CD4-positive, alpha-beta T cell treated with Interleukin-21 for 1 hour (primary cell): ENCODE measurements around the gene ETV6.

ENCODE experiments used
- DNase-seq: peaks from one replicate; pipeline ENCODE4 v3.0.0-alpha.2; 2020

ETV6 gene

DNA sequence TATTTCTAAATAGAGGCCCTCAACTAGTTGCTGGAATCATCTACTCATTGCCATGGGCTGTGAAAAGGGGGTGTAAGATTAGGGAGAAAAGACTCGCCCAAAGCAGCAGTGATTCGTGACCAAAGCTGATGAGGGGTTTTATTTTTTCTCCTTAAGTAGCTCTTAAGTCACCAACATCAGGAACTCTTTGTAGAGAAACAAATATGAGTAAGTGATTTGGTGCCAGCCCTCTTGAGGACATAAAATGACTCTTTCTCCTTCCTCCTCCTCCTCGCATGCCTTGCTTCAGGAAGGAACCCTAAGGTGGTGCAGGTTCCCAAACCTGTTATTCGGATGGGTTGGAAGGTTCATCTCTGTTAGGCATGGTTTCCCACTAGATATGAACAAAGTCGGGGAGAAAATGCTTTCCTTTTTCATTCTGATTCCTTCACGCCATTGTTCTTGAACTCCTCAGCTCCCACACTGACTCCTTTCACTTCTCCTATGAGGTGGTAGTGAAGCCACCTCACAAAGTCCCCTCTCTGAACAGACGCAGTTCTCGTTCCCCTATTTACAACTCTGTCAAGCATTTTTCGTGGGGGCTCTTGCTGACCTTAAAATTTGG lies 113.4 kb downstream of the ETV6 start:
- DNase-seq = no peak

DNA sequence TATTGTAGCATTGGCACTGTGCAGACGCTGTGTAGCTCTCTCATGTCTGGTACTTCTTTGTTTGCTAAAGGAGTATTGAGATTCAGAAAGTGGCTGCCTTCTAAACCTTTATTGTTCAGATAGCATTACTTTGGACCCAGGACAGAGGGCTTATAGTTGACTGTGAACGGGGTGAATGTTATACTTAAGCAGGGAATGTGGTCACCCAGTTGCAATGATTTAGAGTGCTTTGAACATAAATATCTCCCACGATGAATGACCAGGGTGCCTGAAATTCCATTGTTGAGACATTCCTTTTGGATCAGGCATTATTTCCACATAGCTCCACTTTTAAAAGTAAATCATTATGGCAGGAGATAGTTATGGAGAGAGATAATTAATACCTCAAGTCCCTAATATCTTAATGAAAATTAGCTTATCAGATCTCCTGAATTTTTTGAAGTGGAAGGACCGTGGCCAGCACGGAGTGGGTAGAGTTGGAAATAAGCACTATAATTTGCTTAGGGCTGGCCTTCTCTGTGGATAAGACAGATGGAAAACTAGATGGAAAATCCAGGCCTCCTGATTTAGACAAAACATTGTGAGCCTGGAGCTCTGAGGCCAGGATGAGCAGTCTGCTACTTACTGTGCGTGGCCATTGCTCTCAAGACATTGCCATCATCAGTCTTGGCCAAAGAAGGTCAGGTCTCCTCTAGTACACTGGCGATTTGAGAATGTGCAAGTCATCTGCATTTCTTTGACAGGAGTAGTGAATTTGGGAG lies 114.5 kb downstream of the ETV6 start:
- DNase-seq = no peak

DNA sequence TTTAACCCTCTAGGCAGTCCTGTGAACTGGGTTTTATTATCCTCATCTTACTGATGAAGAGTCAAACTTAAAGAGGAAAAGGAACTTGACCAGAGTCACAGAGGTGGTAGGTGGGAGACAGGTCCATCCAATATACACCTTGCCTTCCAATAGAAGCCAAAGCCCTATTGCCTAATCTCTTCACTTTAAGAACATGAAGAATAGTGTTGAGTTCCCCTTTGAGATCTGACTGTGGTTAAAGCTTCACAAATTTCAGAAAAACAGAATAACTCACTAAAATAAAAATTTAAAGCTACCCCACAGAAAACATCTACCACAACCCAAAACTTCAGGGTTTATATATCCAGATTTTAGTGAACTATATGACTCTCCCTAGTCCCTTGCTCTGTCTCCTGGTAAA lies 115.4 kb downstream of the ETV6 start:
- no peak for DNase-seq

DNA sequence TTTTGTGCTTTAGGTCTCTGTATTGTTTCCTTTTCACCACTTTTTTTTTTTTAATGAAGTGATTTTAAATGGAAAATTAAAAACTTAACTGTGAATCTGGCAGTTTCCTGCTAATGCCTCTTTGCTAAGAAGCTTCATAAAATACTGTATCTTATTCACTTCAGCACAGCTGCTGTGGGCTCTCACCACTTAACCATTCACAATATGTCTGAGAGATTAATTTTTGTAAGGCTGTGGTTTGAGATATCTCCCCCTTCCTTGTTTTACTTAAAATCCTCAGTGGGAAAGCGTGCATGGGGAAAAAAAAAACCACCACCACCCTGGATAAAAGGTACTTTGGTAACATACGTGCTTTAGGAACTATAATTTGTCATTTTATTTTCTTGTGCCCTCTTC lies 115.9 kb downstream of the ETV6 start:
- no peak for DNase-seq

DNA sequence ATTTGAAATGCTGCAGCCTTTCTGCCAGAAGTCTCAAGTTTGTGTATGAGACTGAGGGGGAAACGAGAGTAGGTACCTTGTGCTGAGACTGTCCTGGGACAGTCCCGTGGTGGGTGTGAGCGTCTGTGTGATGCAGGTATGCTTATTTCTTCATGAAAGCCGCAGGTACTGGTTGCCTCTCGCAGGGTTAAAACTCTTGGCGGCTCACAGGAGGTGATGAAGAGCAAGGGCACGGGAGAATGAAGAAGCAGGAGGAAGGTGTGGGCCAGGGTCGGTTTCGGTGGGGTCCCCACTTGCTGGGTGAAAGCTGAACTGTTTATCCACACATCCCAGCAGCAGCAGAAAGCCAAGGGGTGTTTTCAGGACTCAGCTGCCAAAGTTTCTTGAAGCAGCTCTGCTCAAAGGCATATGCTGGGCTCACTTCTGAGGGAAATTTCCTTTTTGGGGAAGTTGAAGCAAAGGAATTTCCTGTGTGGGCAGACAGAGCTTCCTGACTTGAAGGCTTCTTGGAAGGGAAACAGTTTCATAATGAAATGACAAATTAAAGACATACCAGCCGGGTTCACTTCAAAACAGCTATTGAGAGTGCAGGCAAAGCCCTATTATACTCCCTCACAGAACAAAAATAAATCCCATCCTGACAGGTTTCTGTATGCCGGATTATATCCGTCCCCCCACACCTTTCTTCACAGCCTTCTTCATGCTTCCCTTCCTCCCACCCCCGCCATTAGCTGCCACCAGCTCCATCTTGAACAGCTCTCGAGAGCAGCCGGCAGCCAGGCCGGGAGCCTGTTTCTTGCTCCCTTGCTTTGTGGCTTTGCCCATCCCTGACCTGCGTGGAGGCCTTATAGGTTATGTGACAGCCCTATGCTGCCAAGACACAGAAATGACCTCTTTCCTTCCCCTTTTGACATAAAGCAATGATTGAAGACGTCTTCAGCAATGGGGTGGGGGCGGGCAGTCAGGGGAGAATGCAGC lies 116.6 kb downstream of the ETV6 start:
- DNase-seq = peak; percentile 36

DNA sequence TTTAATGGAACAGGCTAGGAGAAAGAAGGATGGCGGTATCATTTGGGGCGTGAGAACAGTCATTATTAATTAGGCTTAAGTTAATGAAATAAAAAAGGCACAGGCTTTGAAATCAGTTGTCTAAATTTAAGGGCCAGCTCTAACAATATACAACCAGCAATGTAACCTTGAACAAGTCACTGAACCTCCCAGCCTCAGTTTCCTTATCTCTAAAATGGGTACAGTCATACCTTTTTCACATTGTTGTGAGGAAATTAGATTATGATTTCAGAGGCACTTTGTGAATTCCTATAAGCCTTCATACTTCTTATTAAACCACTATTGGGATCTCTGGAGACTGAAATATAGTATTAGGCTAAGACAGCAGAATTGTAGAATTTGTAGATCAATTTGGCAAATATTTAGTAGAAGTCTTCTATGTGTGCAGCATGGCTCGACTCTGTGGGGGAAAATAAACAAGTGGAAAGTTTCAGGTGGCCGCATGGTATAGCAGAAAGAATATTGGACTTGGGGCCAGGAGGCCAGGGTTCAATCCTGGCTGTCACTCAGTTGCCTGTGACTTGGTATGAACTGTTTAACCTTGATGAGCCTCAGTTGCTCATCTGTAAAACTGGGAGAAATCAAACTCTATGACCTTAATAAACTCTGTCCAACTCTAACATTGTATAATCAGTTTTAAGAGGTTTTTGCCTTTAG lies 117.7 kb downstream of the ETV6 start:
- DNase-seq = no peak

DNA sequence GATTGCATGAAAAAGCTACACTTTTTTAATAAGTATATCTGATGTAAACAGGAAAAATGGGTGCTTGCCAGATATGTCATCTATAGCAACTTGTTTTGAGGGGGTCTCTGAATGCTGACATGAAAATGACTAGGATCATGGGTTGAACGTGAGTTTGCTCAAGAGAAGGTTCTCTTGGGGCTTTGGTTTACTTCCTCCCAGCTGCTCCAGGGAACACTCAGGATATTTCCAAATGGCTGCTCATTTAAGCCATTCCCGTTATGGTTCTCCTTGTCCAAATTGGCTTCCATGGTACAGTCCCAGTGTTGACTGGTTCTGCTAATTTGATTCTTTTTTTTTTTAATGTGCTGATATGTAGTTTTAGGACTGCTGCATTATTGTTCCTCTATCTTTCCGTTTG lies 118.3 kb downstream of the ETV6 start:
- no peak for DNase-seq

DNA sequence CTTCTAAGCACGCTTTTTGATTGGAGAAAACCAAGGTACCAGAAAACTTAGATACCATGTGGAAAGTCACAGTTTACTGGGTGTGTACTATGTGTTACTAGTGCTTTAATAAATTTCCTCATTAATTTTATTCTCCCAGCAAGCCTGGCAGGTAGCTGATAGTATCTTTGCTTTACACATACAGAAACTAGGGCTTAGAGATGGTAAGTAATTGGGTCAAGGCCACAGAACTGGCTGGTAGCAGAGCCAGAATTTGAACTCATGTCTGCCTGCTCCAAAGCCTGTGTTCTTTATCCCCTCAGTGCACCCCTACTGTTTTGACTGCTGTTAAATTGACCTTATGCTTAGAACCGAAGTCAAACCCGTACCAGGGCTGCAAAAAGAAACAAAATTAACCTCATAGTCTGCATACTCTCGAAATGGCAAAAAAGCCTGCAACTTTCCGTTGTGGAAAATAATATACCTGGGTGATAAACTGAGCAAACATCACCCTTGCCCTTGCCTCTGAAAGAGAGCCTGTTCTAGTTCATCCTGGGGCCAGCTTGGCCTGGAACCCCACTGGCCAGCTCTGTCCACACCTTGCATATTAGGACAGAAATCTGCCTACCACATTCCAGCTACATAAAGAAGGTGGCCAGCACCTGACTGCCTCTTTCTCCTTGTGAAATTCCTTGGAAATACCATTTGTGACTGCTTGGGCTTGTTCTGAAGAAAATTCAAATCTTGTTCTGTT lies 118.9 kb downstream of the ETV6 start:
- no peak for DNase-seq

DNA sequence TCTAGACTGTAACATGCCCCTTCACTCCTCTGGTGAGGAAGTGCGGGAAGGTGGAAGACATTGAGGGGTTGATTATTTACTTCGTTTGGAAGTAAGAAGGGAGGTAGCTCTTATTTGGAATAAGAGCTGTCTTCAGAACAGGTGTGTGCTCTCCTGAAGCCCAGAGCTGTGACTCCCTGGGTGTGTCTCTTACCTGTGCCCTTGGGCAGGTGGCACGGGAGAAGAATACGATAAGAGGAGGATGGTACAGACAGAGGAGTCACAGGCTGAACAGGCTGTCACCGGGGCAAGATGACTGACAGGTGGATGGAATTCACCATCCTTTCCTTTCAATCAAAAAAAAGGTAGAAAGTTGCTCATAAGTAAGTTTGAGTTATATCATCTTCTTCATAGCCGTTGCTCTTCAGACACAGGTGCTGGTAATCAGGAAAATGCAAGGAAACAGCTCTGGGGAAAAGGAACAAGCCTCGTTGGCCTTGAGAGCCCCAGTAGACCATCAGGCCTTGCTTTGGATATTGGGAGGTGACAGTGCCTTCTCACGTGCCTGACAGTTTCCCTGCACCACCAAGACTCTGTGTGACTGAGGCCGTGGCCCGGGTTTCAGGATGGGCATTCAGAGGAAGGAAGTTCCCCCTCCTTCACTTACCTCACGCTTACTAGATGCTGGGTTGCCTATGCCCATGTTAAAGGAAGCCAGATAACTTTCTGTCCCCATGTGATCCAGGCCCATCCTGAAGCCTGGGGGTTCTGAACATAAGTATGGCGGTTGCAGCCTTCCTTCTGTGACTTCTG lies 120.4 kb downstream of the ETV6 start:
- peak; percentile 28 for DNase-seq

DNA sequence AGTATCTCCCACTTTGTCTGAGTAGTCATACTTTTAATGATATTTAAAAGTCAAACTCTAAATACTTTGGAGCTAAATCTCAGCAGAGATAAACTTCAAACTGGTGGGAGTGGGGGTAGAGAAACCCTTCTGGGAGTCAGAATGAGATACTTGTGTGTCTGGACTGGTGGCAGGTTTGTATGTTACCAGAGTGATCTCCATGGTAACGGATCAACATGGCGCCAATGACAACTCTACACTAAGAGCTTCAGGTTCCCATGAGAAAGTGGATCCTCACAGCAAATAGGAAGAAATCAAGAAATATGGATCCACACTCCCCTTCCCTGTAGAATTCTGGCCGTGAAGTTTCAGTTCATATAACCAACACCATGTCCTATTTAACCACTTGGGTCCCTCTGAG lies 121.9 kb downstream of the ETV6 start:
- DNase-seq = peak; percentile 21

DNA sequence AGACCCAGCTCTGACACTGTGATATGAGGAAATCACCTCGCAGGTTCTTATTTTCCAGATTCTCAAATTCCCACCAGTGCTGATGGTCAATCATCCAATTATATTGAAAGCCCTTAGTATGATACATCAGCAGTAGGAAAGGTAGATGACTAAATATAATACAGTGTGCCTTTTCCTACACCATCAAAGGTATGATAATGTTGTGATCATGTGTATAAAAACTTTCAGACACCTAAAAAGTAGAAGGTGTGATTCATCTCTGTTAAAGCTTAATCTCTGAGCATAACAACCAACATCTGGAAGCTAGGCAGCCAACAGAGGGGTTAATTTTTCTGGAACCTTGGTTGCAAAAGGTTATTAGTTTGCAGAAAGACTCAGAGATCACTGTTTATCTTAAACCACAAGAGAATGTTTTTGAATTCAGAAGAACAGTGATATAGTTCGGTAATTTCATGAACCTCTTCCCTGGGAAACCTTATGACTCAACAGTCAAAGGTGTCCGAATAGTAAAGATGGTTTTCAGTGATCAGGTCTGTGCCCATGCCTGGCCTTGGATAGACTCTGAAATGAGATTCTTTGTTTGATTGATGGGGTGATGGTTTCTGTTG lies 122.5 kb downstream of the ETV6 start:
- DNase-seq = no peak

DNA sequence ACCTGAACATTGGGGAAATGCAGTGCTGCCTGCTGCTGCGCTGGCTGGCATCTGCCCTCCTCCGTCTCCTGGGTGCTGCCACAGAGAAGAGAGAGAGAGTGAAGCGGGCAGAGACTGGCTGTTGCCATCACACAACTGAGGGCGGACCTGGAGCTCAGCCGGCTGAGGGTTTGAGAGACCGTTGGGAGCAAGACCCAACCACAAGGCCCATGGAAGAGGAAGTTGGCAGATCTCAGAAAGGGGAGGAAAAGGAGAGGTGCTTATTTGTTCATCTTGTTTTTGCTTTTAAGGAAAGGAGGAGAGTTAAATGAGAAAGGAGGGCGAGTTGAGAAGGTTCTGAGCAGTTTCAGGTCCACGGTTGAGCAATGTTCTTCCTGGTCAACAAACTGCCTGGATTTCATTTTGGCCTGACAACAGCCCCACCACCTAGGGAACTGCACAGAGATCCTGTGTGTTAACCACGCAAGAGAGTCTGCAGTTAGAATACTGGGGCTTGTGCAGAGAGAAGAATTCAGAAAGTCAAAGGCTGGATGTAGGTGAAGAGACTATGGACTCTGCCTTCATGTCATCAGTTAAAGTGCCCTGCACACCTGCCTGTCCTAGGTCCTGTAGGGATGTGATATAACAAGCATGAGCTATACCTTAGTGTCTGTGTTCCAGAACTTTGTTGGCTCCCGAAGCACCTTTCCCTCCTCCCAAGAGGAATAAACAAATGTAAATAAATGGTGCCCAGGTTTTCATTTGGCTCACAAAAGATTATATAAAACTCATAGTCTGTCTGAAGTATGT lies 124.6 kb downstream of the ETV6 start:
- peak; percentile 17 for DNase-seq

DNA sequence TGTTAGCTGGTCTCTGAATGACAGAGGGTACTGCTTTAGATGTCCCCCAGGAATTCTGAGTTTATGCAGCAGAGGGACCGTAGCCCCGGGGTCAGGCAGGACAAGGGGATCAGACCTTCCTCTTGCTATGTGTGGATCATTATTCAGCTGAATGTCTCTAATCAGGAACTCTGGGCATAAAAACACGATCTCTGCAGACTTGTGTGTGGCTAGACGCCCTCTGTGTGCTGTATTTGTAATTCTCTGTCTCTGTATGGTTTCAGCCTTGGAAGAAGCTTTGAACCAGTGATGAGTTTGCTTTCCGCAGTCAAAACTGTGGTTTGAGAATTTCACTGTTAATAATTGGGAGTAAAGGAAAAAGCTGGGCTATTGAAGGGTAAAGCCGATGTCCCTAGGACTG lies 125.3 kb downstream of the ETV6 start:
- no peak for DNase-seq

DNA sequence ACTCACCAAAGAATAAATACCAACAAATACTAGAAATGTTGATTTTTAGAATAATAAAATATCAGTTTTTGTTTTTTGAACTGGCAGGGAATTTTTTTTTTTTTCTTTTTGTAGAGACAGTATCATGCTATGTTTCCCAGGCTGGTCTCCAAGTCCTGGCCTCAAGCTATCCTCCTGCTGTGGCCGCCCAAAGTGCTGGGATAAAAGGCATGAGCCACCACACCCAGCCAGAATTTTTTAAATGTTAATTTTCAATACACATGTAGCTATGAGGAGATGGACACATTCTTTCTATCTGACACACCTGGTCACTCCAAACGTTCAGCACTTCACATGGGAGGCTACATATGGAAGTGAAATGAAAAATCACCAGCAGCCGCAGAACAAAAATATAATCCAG lies 126.8 kb downstream of the ETV6 start:
- no peak for DNase-seq

DNA sequence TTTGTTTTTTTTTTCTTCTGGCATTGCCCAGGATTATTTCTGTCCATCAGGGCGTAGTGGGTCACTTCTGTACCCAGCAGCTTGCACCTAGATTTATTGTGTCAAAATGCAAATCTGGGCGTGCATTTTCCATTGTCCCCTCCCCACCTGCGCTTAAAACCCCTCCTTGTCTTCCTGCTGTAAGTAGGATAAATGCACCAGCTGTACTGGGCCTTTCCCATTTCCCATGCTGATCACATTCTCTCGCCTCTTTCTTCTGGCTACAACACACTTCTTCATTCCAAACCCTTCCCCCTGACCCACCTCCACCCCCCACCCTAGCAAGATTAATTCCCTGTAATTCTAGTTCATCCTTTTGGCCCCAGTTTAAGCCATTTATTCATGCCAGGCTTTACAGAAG lies 128.0 kb downstream of the ETV6 start:
- no peak for DNase-seq

DNA sequence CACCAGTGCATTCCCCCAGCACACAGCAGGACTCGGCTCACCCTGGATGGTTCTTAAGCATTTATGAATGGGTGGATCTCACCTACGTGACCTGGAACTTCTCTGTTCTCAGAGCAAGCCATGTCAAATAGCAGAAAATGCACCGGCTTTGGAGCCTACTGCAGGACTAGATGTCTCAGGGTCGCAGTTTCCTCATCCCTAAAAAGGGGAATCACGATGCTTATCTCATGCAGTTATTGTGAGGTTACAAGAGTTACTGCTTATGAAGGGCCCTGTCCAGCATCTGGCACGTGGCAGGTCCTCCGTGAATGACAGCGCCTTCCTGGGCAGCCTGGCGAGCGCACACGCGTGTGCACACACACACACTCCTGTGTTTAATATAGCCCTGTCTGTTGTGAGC lies 128.5 kb downstream of the ETV6 start:
- no peak for DNase-seq

DNA sequence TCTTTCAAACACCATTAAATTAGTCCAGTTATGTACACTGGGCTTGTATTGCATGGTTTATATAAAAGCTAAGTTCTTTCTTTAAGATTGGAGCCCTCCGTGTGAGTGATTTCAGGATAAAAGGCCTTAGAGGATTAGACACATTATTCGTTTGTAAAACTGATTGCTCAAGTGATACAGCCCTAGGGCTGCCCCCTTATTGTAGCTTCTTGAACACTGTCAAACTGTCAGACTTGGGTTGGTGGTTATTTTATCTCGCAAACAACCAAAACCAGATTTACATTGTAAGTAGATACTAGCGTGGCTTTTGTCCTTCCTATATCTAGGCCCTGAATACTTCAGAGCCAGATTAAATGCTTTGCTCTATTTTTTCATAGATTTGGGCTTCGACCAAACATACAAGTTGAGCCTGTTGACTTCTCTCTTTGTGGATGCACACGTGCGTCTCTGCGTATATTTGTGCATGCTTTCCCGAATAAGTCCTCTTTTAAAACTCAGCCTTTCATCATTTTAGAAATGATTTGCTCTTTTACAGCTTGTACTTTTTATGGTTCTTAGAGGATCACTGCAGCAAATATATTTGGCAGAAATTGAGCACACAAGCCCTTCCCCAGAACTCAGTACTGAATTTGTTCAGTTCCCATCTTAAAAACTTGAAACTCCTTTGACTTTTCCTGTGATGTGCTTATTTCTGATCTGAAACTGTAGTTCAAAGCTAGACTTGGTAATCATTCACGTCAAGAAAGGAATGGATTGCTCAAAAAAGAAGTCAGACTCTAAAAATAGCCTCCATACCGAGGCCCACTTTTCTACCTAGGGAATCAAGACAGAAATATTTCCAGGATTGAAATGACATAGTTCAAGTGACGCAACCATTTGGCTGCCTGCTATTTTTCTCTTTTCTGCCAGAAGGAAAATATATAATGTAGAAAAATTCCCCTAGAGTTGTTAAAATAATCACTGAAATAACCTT lies 129.5 kb downstream of the ETV6 start:
- DNase-seq = no peak

DNA sequence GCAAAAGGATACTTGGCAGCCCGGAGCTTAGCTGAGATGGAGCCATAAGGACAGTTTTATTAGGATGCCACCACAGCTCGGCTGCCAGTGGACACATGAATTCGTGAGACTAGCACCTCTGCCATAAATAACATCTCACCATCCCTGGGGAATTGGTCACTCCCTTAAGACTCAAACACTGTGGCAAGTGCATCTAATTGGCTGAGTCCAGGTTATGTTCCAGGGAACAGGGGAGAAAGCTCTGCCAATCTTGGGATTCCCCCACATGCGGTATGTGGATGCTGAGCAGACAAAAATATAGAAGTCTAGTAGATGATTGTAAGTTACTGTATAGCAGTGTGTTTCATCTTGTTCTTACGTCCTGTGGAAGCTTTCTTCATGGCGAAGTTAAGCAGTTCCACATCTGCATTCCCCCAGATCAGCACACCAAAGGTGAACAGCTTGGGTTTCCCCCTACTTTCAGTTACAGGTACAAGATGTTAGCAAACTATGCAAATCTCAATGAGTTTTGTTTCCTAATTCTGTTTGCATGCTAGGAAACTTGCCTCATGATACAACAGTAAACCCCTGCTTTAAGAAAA lies 131.1 kb downstream of the ETV6 start:
- DNase-seq = no peak
